ENCODE data around the gene KLHL10.

Gene KLHL10

GRCh38 chr17:41806685-41807445, 30.8 kb upstream of the KLHL10 start:
- H3K27me3 ChIP-seq (ENCODE audit: control insufficient read depth in 1 of 2, insufficient read depth in 1 of 2, low read length in 2 of 2), result no peaks in the 10 kb centered on the region
- no peak overlapping the region for H2BK15ac ChIP-seq (ENCODE audit: low read depth, poor library complexity, severe bottlenecking)
- H2AK5ac ChIP-seq (ENCODE audit: low read length, severe bottlenecking), result no peak overlapping the region
- peak overlapping the region; percentile 48 for H4K91ac ChIP-seq (ENCODE audit: low read length)
- H3K4me3 ChIP-seq (ENCODE audit: insufficient read depth in 1 of 2, low read depth in 1 of 2, low read length in 2 of 2), result no peak overlapping the region
- 96% methylated on average over 8 of the region's 8 CpGs for WGBS
- H2AFZ ChIP-seq (ENCODE audit: low read depth, low read length), result no peak overlapping the region
- no peak overlapping the region for H3K14ac ChIP-seq (ENCODE audit: low read length in 2 of 2)
- no peak overlapping the region for H3K9ac ChIP-seq (ENCODE audit: low read length)
- H2BK12ac ChIP-seq (ENCODE audit: low read length in 2 of 2), result no peak overlapping the region
- no peak overlapping the region for H3K4me2 ChIP-seq (ENCODE audit: low read length, poor library complexity, severe bottlenecking)
- H4K8ac ChIP-seq (ENCODE audit: low read length), result peak overlapping the region; percentile 29
- DNase-seq, result no peak
- H3K4ac ChIP-seq (ENCODE audit: low read depth in 1 of 2, low read length in 2 of 2), result no peak overlapping the region
- no peak overlapping the region for H3K23ac ChIP-seq (ENCODE audit: low read length in 2 of 2)
- no peak overlapping the region for H3K18ac ChIP-seq (ENCODE audit: low read depth in 1 of 2, low read length in 2 of 2)
- peaks cover 27% of the 10 kb centered on the region for H3K79me1 ChIP-seq (replicated peaks; ENCODE audit: low read length, poor library complexity, severe bottlenecking)
- H3K36me3 ChIP-seq (ENCODE audit: control insufficient read depth in 1 of 2, insufficient read depth in 2 of 2, low read depth in 1 of 2, low read length in 2 of 2), result peaks cover 43 to 66% of the 10 kb centered on the region in 2 experiments
- no peaks in the 10 kb centered on the region for H3K9me3 ChIP-seq (ENCODE audit: control insufficient read depth, low read length)
- H3K4me1 ChIP-seq (ENCODE audit: control insufficient read depth, insufficient read depth, low read depth, low read length), result peaks cover 30% of the 10 kb centered on the region
- no peak overlapping the region for H2BK120ac ChIP-seq (ENCODE audit: low read depth, low read length)
- H2BK5ac ChIP-seq (ENCODE audit: low read depth, low read length, poor library complexity, severe bottlenecking), result no peak overlapping the region
- H3K27ac ChIP-seq (ENCODE audit: low read length, poor library complexity, severe bottlenecking), result no peak overlapping the region

- Histone ChIP-seq H3K18ac (ENCODE audit: low read depth in 1 of 2, low read length in 2 of 2) (peak overlapping the region; percentile 96 to 99), H2BK12ac (ENCODE audit: low read length in 2 of 2) (peak overlapping the region; percentile 37 to 56), H2BK5ac (ENCODE audit: low read depth, low read length, poor library complexity, severe bottlenecking) (peak overlapping the region; percentile 46), H4K8ac (ENCODE audit: low read length) (peak overlapping the region; percentile 87), H4K91ac (ENCODE audit: low read length) (peak overlapping the region; percentile 77), H3K23ac (ENCODE audit: low read length in 2 of 2) (peak overlapping the region in 1 of 2 experiments; percentile 20), H3K9ac (ENCODE audit: low read length) (peak overlapping the region; percentile 95), H2AFZ (ENCODE audit: low read depth, low read length) (peak overlapping the region; percentile 20), H2BK15ac (ENCODE audit: low read depth, poor library complexity, severe bottlenecking) (peak overlapping the region; percentile 63), H3K4me2 (ENCODE audit: low read length, poor library complexity, severe bottlenecking) (peak overlapping the region; percentile 84), H2BK120ac (ENCODE audit: low read depth, low read length) (no peak overlapping the region), H3K27me3 (ENCODE audit: control insufficient read depth in 1 of 2, insufficient read depth in 1 of 2, low read length in 2 of 2) (no peaks in the 10 kb centered on the region), H3K4me3 (ENCODE audit: insufficient read depth in 1 of 2, low read depth in 1 of 2, low read length in 2 of 2) (peak overlapping the region; percentile 87 to 97), H3K4ac (ENCODE audit: low read depth in 1 of 2, low read length in 2 of 2) (peak overlapping the region; percentile 82 to 86), H3K36me3 (ENCODE audit: control insufficient read depth in 1 of 2, insufficient read depth in 2 of 2, low read depth in 1 of 2, low read length in 2 of 2) (peaks cover 31 to 37% of the 10 kb centered on the region in 2 experiments), H2AK5ac (ENCODE audit: low read length, severe bottlenecking) (peak overlapping the region; percentile 18), H3K79me1 (replicated peaks; ENCODE audit: low read length, poor library complexity, severe bottlenecking) (peaks cover 24% of the 10 kb centered on the region), H3K4me1 (ENCODE audit: control insufficient read depth, insufficient read depth, low read depth, low read length) (peaks cover 39% of the 10 kb centered on the region), H3K9me3 (ENCODE audit: control insufficient read depth, low read length) (no peaks in the 10 kb centered on the region), H3K14ac (ENCODE audit: low read length in 2 of 2) (peak overlapping the region in 1 of 2 experiments; percentile 91), H3K27ac (ENCODE audit: low read length, poor library complexity, severe bottlenecking) (peak overlapping the region; percentile 58)
- DNase-seq, result peak; percentile 35
- 35% methylated on average over 41 of the region's 58 CpGs for WGBS
These were observed 26.7 kb upstream of the KLHL10 start for GRCh38 chr17:41810659-41811548.

- Histone ChIP-seq H3K4me3 (ENCODE audit: insufficient read depth in 1 of 2, low read depth in 1 of 2, low read length in 2 of 2) (peak within 1 kb of the TSS; percentile 87 to 97), H4K8ac (ENCODE audit: low read length) (peak within 1 kb of the TSS; percentile 97), H3K14ac (ENCODE audit: low read length in 2 of 2) (peak within 1 kb of the TSS in 1 of 2 experiments; percentile 91), H3K9me3 (ENCODE audit: control insufficient read depth, low read length) (no peaks in the 10 kb centered on the region), H3K4ac (ENCODE audit: low read depth in 1 of 2, low read length in 2 of 2) (peak within 1 kb of the TSS; percentile 82 to 86), H3K79me1 (replicated peaks; ENCODE audit: low read length, poor library complexity, severe bottlenecking) (peaks cover 25% of the 10 kb centered on the region), H3K27ac (ENCODE audit: low read length, poor library complexity, severe bottlenecking) (peak within 1 kb of the TSS; percentile 94), H3K18ac (ENCODE audit: low read depth in 1 of 2, low read length in 2 of 2) (peak within 1 kb of the TSS; percentile 96 to 99), H2AK5ac (ENCODE audit: low read length, severe bottlenecking) (peak within 1 kb of the TSS; percentile 18), H3K23ac (ENCODE audit: low read length in 2 of 2) (peak within 1 kb of the TSS in 1 of 2 experiments; percentile 34), H3K27me3 (ENCODE audit: control insufficient read depth in 1 of 2, insufficient read depth in 1 of 2, low read length in 2 of 2) (no peaks in the 10 kb centered on the region), H2BK5ac (ENCODE audit: low read depth, low read length, poor library complexity, severe bottlenecking) (peak within 1 kb of the TSS; percentile 90), H2BK12ac (ENCODE audit: low read length in 2 of 2) (peak within 1 kb of the TSS; percentile 56 to 91), H3K36me3 (ENCODE audit: control insufficient read depth in 1 of 2, insufficient read depth in 2 of 2, low read depth in 1 of 2, low read length in 2 of 2) (peaks cover 28 to 33% of the 10 kb centered on the region in 2 experiments), H3K4me2 (ENCODE audit: low read length, poor library complexity, severe bottlenecking) (peak within 1 kb of the TSS; percentile 84), H3K9ac (ENCODE audit: low read length) (peak within 1 kb of the TSS; percentile 95), H2BK120ac (ENCODE audit: low read depth, low read length) (peak within 1 kb of the TSS; percentile 89), H3K4me1 (ENCODE audit: control insufficient read depth, insufficient read depth, low read depth, low read length) (peaks cover 42% of the 10 kb centered on the region), H2AFZ (ENCODE audit: low read depth, low read length) (peak within 1 kb of the TSS; percentile 30), H2BK15ac (ENCODE audit: low read depth, poor library complexity, severe bottlenecking) (peak within 1 kb of the TSS; percentile 75), H4K91ac (ENCODE audit: low read length) (peak within 1 kb of the TSS; percentile 92)
- WGBS, result under 1% methylated on average over 61 of the region's 96 CpGs
- peak; percentile 84 for DNase-seq
These were observed 25.9 kb upstream of the KLHL10 start, which contains the start of gene P3H4 for GRCh38 chr17:41811549-41812380. Gene P3H4, minus strand, starts transcription at chr17:41811949. Its CDS starts 34 bp downstream, at chr17:41811915.

Data from mesenchymal stem cell (in vitro differentiated cells and primary cell).